ENCODE measurements around the gene ATP6V1C2. TPM values are rescaled to one million over a fixed set of nuclear protein-coding genes. Genes with fewer than 3 reads are reported as not detected.

The ATP6V1C2 gene
- polyA plus RNA-seq, 1 donor from 2014 or later: not detected

- H3K27me3 ChIP-seq (ENCODE audit: insufficient read depth, low read depth, low read length): no peaks in the 10 kb centered on the region
- TF ChIP-seq POLR2AphosphoS5 (IDR thresholded peaks at IDR 0.05): no peak
- no peak for TF ChIP-seq RAD21 (conservative IDR thresholded peaks at IDR 0.05)
- TF ChIP-seq REST (IDR thresholded peaks at IDR 0.05; ENCODE audit: borderline replicate concordance): no peak
- no peak for TF ChIP-seq EP300 (conservative IDR thresholded peaks at IDR 0.05; ENCODE audit: poor library complexity, severe bottlenecking)
- TF ChIP-seq EZH2 (IDR thresholded peaks at IDR 0.05; ENCODE audit: borderline replicate concordance, insufficient read depth, low read length, poor library complexity, severe bottlenecking): no peak
- no peak for TF ChIP-seq MXI1 (conservative IDR thresholded peaks at IDR 0.05; ENCODE audit: poor library complexity, severe bottlenecking)
- no peak for TF ChIP-seq TAF1 (IDR thresholded peaks at IDR 0.05; ENCODE audit: low read depth)
- TF ChIP-seq SMC3 (conservative IDR thresholded peaks at IDR 0.05; ENCODE audit: poor library complexity): no peak
- TF ChIP-seq CTCF (IDR thresholded peaks at IDR 0.05; ENCODE audit: poor library complexity, severe bottlenecking): no peak
- H3K79me2 ChIP-seq (replicated peaks; ENCODE audit: insufficient read depth, low read length): peaks cover 4% of the 10 kb centered on the region
- H3K9me2 ChIP-seq (ENCODE audit: insufficient read depth, low read length): no peaks in the 10 kb centered on the region
- H3F3A ChIP-seq (ENCODE audit: insufficient read depth, low read length, poor library complexity, severe bottlenecking): no peaks in the 10 kb centered on the region
- no peak overlapping the region for H2AFZ ChIP-seq (ENCODE audit: low read depth, low read length)
- H3K4me2 ChIP-seq (ENCODE audit: low read length): no peak overlapping the region
- H4K20me1 ChIP-seq (ENCODE audit: insufficient read depth): no peaks in the 10 kb centered on the region
- no peak overlapping the region for H3K4me3 ChIP-seq (ENCODE audit: low read length)
- no peaks in the 10 kb centered on the region for H3K9me3 ChIP-seq (ENCODE audit: low read length)
- H3K27ac ChIP-seq (ENCODE audit: low read length): no peak overlapping the region
- H3K9ac ChIP-seq (ENCODE audit: low read length): no peak overlapping the region
- no peaks in the 10 kb centered on the region for H3K36me3 ChIP-seq (ENCODE audit: insufficient read depth, low read length)
Measured at GRCh38 chr2:10798783-10799182, 77.4 kb downstream of the ATP6V1C2 start.

GRCh38 chr2:10800163-10800562 is 78.7 kb downstream of the ATP6V1C2 start:
- no peaks in the 10 kb centered on the region for H3K9me3 ChIP-seq (ENCODE audit: low read length)
- no peaks in the 10 kb centered on the region for H3K27me3 ChIP-seq (ENCODE audit: insufficient read depth, low read depth, low read length)
- no peaks in the 10 kb centered on the region for H4K20me1 ChIP-seq (ENCODE audit: insufficient read depth)
- H2AFZ ChIP-seq (ENCODE audit: low read depth, low read length): no peak overlapping the region
- no peak overlapping the region for H3K4me3 ChIP-seq (ENCODE audit: low read length)
- no peak overlapping the region for H3K9ac ChIP-seq (ENCODE audit: low read length)
- peaks cover 4% of the 10 kb centered on the region for H3K79me2 ChIP-seq (replicated peaks; ENCODE audit: insufficient read depth, low read length)
- TF ChIP-seq RAD21 (conservative IDR thresholded peaks at IDR 0.05): no peak
- TF ChIP-seq EZH2 (IDR thresholded peaks at IDR 0.05; ENCODE audit: borderline replicate concordance, insufficient read depth, low read length, poor library complexity, severe bottlenecking): no peak
- TF ChIP-seq MXI1 (conservative IDR thresholded peaks at IDR 0.05; ENCODE audit: poor library complexity, severe bottlenecking): no peak
- no peak for TF ChIP-seq EP300 (conservative IDR thresholded peaks at IDR 0.05; ENCODE audit: poor library complexity, severe bottlenecking)
- TF ChIP-seq POLR2AphosphoS5 (IDR thresholded peaks at IDR 0.05): no peak
- TF ChIP-seq CTCF (IDR thresholded peaks at IDR 0.05; ENCODE audit: poor library complexity, severe bottlenecking): no peak
- no peak for TF ChIP-seq SMC3 (conservative IDR thresholded peaks at IDR 0.05; ENCODE audit: poor library complexity)
- TF ChIP-seq TAF1 (IDR thresholded peaks at IDR 0.05; ENCODE audit: low read depth): no peak
- no peak for TF ChIP-seq REST (IDR thresholded peaks at IDR 0.05; ENCODE audit: borderline replicate concordance)
- no peak overlapping the region for H3K27ac ChIP-seq (ENCODE audit: low read length)
- H3K4me2 ChIP-seq (ENCODE audit: low read length): no peak overlapping the region
- H3K9me2 ChIP-seq (ENCODE audit: insufficient read depth, low read length): no peaks in the 10 kb centered on the region
- no peaks in the 10 kb centered on the region for H3F3A ChIP-seq (ENCODE audit: insufficient read depth, low read length, poor library complexity, severe bottlenecking)
- no peaks in the 10 kb centered on the region for H3K36me3 ChIP-seq (ENCODE audit: insufficient read depth, low read length)

All from neural cell (in vitro differentiated cells).